Dermis lymphatic vessel endothelial cell (primary cell): ENCODE data around the gene DDX49. TPM values are rescaled to one million over a fixed set of nuclear protein-coding genes. Genes with fewer than 3 reads are reported as not detected.

ENCODE experiments used
- total RNA-seq: library from RNA; depleted of rRNA; stranded (reverse); fragments of >200 nt; gene quantifications from 2 replicates; pipeline ENCODE4 v1.2.1, GENCODE V29; 2014

The DDX49 gene, protein sequence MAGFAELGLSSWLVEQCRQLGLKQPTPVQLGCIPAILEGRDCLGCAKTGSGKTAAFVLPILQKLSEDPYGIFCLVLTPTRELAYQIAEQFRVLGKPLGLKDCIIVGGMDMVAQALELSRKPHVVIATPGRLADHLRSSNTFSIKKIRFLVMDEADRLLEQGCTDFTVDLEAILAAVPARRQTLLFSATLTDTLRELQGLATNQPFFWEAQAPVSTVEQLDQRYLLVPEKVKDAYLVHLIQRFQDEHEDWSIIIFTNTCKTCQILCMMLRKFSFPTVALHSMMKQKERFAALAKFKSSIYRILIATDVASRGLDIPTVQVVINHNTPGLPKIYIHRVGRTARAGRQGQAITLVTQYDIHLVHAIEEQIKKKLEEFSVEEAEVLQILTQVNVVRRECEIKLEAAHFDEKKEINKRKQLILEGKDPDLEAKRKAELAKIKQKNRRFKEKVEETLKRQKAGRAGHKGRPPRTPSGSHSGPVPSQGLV
- 36.8 and 39.4 TPM in 2 replicates for total RNA-seq

DNA sequence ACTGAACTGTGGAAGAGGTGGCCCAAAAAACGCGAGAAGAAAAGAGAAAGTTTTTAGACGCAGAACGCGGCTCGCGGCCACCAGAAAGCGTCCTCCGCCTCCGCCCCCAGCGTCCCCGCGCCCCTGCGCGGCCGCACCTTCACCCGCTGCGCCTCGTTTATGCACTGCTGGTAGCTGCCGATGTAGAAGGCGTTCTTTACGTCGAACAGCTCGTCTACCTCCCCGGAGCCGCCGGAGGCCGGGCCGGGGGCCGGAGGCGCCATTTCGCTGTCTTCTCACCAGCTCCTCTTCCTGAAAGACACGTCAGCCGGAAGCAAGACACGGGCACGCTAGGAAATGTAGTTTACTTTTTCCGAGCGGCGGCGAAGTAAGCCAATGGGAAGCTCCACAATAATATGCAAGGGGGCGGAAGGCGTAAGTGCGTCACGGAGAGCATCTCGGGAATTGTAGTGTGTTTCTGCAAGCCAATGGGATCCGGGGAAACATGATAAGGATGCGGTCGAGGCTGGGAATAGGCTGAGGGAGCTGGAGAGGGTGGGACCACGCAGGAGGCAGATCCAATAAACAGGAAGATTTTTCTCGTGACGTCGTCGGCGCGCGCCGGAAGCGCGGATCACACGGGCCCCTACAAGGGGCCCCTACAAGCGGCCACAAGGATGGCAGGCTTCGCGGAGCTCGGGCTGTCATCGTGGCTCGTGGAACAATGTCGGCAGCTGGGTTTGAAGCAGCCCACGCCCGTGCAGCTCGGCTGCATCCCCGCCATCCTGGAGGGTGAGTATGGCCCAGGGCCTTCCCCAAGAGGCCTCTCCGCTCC lies at the start of gene DDX49, which contains the start of gene COPE:
TSS of gene DDX49 (plus strand) at position 630 of the 814 bp plus-strand sequence. CDS start at position 657, 27 bp downstream.
TSS of gene COPE (minus strand) at position 302 of the 814 bp plus-strand sequence. CDS start at position 263, 39 bp downstream.

DNA sequence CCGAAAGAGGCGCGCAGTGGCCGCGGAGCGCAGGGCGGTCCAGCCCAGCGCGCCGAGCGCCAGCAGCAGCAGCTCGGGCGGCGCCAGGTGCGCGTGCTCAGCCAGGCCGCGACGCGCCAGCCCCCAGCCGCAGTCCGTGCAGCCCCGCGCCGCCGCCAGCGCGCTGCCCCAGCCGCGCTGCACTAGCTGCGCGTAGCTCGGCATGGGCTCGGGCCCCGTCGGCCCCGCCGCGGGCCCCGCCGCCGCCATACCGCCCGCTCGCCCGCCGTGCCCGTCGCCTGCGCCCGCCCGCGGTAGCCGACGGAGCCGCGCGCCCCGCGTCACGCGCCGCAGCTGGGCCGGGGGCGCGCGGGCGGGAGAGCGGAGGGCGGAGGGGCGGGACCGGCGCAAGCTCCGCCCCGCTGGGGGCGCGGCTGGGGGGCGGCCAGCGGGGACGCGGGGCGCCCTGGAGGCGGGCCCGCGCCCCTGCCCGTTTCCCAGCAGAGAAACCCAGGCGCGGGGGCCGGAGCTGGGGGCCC lies 23.6 kb upstream of the DDX49 start, which contains the start of gene CERS1:
TSS of gene CERS1 (minus strand) at position 335 of the 518 bp plus-strand sequence. CDS start at position 249, 86 bp downstream.

DNA sequence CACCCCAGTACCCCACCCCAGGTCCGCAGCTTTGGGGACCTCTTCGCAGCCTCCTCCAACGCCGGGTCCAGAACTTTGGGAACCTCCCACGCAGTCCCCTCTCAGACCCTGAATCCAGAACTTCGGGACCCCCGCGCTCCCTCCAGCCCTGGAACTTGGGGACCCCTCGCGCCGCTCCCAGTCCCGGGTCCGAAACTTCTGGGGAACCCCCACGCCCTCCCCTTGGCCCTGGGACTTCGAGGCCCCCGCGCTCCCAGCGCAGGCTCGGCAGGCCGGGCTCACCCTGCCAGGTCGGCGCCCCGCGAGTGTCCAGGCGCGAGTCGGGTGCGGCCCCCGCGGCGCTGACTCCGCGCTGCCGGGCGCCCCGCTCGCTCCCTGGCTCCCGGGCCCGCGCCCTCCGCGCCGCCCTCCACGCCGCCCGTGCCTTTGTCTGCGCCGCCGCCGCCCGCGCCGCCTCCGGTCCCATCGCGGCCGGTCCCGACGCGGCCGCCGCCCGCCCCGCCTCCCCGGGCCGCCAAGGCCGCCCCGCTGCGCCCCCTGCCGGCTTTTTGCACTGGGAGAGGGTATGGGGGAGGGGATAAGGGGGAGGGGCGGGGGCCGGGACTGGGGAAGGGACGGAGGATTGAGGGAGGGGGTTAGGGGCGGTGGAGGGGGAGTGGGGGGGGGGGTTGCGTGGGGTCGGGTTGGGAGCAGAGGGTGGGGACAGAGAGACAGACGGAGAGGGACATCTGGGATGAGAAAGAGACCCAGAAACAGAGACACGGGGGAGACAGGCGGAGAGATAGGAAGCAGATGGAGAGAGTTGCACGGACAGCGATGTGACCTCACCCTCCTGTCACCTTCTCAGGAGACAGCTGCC lies 21.5 kb downstream of the DDX49 start, which contains the start of gene HOMER3:
TSS of gene HOMER3 (minus strand) at position 449 of the 859 bp plus-strand sequence. CDS start 2,235 bp downstream, outside the sequence.

Other genes starting within 250 kb of the DDX49 start
- 0.65 and 0.86 TPM in 2 replicates for gene CRTC1, start 236.0 kb upstream of the DDX49 start, total RNA-seq
- under 0.01 TPM in 1 of 2 replicates, not detected in the other for gene COMP, start 128.4 kb upstream of the DDX49 start, total RNA-seq
- gene UPF1, start 87.8 kb upstream of the DDX49 start, total RNA-seq: 45.8 and 52.3 TPM in 2 replicates
- 1.8 and 2.2 TPM in 2 replicates for gene CERS1, start 23.6 kb upstream of the DDX49 start, total RNA-seq
- 141 and 191 TPM in 2 replicates for gene COPE, start 328 bp upstream of the DDX49 start, total RNA-seq
- 86.9 and 124 TPM in 2 replicates for gene HOMER3, start 21.5 kb downstream of the DDX49 start, total RNA-seq
- 13.3 and 14.4 TPM in 2 replicates for gene SUGP2, start 113.8 kb downstream of the DDX49 start, total RNA-seq
- gene ARMC6, start 113.9 kb downstream of the DDX49 start, total RNA-seq: 37.1 and 38.9 TPM in 2 replicates
- 4.1 and 4.3 TPM in 2 replicates for gene SLC25A42, start 144.3 kb downstream of the DDX49 start, total RNA-seq
- 9.6 and 14.1 TPM in 2 replicates for gene TMEM161A, start 218.8 kb downstream of the DDX49 start, total RNA-seq